GM21528 (cell line): ENCODE results near the gene TAC4.

Source experiments
- ATAC-seq: cut with Tn5 transposase; IDR thresholded peaks from one replicate; pipeline ENCODE4 v1.9.1; 2021; ENCODE audit warnings: mild to moderate bottlenecking, moderate library complexity; ENCODE audit not compliant: unreplicated experiment, low FRiP score

Gene TAC4

GRCh38 chr17:49873926-49874325, 26.1 kb upstream of the TAC4 start:
- no peak for ATAC-seq

GRCh38 chr17:49873466-49873865, 25.6 kb upstream of the TAC4 start:
- no peak for ATAC-seq

GRCh38 chr17:49872754-49873377, 25.0 kb upstream of the TAC4 start:
- ATAC-seq: no peak

- no peak for ATAC-seq
Measured at GRCh38 chr17:49871211-49871610, 23.3 kb upstream of the TAC4 start.

GRCh38 chr17:49870298-49870697, 22.4 kb upstream of the TAC4 start:
- ATAC-seq: no peak

- ATAC-seq: no peak
Measured at GRCh38 chr17:49869038-49869374, 21.1 kb upstream of the TAC4 start.

- ATAC-seq: no peak
Measured at GRCh38 chr17:49866882-49867413, 19.1 kb upstream of the TAC4 start.

- ATAC-seq: no peak
Measured at GRCh38 chr17:49866019-49866380, 18.1 kb upstream of the TAC4 start.

GRCh38 chr17:49862781-49863331, 15.0 kb upstream of the TAC4 start:
- no peak for ATAC-seq

- ATAC-seq: no peak
Measured at GRCh38 chr17:49861150-49861884, 13.4 kb upstream of the TAC4 start.

GRCh38 chr17:49859991-49860953, 12.4 kb upstream of the TAC4 start:
- ATAC-seq: no peak

GRCh38 chr17:49858796-49859195, 10.9 kb upstream of the TAC4 start:
- ATAC-seq: no peak

GRCh38 chr17:49854126-49854525, 6.3 kb upstream of the TAC4 start:
- ATAC-seq: no peak

GRCh38 chr17:49853470-49854015, 5.7 kb upstream of the TAC4 start:
- ATAC-seq: no peak

- ATAC-seq: no peak
Measured at GRCh38 chr17:49851387-49852291, 3.8 kb upstream of the TAC4 start.

- ATAC-seq: no peak
Measured at GRCh38 chr17:49850772-49851386, 3.0 kb upstream of the TAC4 start.

GRCh38 chr17:49850218-49850610, 2.3 kb upstream of the TAC4 start:
- no peak for ATAC-seq

- ATAC-seq: no peak
Measured at GRCh38 chr17:49848739-49849138, 870 bp upstream of the TAC4 start.
